ENCODE measurements around the gene SVBP.

SVBP gene

GRCh38 chr1:42837709-42838108 is 20.5 kb upstream of the SVBP start:
- TF ChIP-seq POLR2AphosphoS5 (IDR thresholded peaks at IDR 0.05; ENCODE audit: low read depth, low read length): no peak
- no peak for TF ChIP-seq SIN3A (IDR thresholded peaks at IDR 0.05; ENCODE audit: borderline replicate concordance, insufficient read depth, low read length)
- TF ChIP-seq REST (IDR thresholded peaks at IDR 0.05; ENCODE audit: insufficient read depth in 1 of 2, low read depth in 2 of 2, low read length in 2 of 2): no peak
- TF ChIP-seq FOXP2 (optimal IDR thresholded peaks at IDR 0.05; ENCODE audit: borderline replicate concordance, extremely low read depth, extremely low read length, insufficient read depth): no peak
- no peak for TF ChIP-seq TAF1 (IDR thresholded peaks at IDR 0.05; ENCODE audit: borderline replicate concordance, insufficient read depth, low read length)

- TF ChIP-seq POLR2AphosphoS5 (IDR thresholded peaks at IDR 0.05; ENCODE audit: low read depth, low read length) (no peak), FOXP2 (optimal IDR thresholded peaks at IDR 0.05; ENCODE audit: borderline replicate concordance, extremely low read depth, extremely low read length, insufficient read depth) (no peak), TAF1 (IDR thresholded peaks at IDR 0.05; ENCODE audit: borderline replicate concordance, insufficient read depth, low read length) (no peak), REST (IDR thresholded peaks at IDR 0.05; ENCODE audit: insufficient read depth in 1 of 2, low read depth in 2 of 2, low read length in 2 of 2) (no peak), SIN3A (IDR thresholded peaks at IDR 0.05; ENCODE audit: borderline replicate concordance, insufficient read depth, low read length) (no peak)
These were observed 18.2 kb upstream of the SVBP start for GRCh38 chr1:42835422-42835821.

GRCh38 chr1:42834803-42835202 is 17.6 kb upstream of the SVBP start:
- no peak for TF ChIP-seq REST (IDR thresholded peaks at IDR 0.05; ENCODE audit: insufficient read depth in 1 of 2, low read depth in 2 of 2, low read length in 2 of 2)
- no peak for TF ChIP-seq FOXP2 (optimal IDR thresholded peaks at IDR 0.05; ENCODE audit: borderline replicate concordance, extremely low read depth, extremely low read length, insufficient read depth)
- TF ChIP-seq SIN3A (IDR thresholded peaks at IDR 0.05; ENCODE audit: borderline replicate concordance, insufficient read depth, low read length): no peak
- TF ChIP-seq POLR2AphosphoS5 (IDR thresholded peaks at IDR 0.05; ENCODE audit: low read depth, low read length): no peak
- no peak for TF ChIP-seq TAF1 (IDR thresholded peaks at IDR 0.05; ENCODE audit: borderline replicate concordance, insufficient read depth, low read length)

- TF ChIP-seq TAF1 (IDR thresholded peaks at IDR 0.05; ENCODE audit: borderline replicate concordance, insufficient read depth, low read length): no peak
- no peak for TF ChIP-seq FOXP2 (optimal IDR thresholded peaks at IDR 0.05; ENCODE audit: borderline replicate concordance, extremely low read depth, extremely low read length, insufficient read depth)
- no peak for TF ChIP-seq SIN3A (IDR thresholded peaks at IDR 0.05; ENCODE audit: borderline replicate concordance, insufficient read depth, low read length)
- no peak for TF ChIP-seq REST (IDR thresholded peaks at IDR 0.05; ENCODE audit: insufficient read depth in 1 of 2, low read depth in 2 of 2, low read length in 2 of 2)
- no peak for TF ChIP-seq POLR2AphosphoS5 (IDR thresholded peaks at IDR 0.05; ENCODE audit: low read depth, low read length)
These were observed 16.8 kb upstream of the SVBP start for GRCh38 chr1:42833981-42834380.
